HG03045 (cell line): Measurements from ENCODE around the gene NCLN.
"Not testable (repeated sequence)": the region's sequence is repeated elsewhere in the genome, so short reads cannot be mapped to it uniquely, and the experiment has no call there.

Source experiments
- ATAC-seq: cut with Tn5 transposase; IDR thresholded peaks from one replicate; pipeline ENCODE4 v1.9.1; 2021; ENCODE audit warnings: mild to moderate bottlenecking, moderate library complexity; ENCODE audit not compliant: unreplicated experiment

Gene NCLN

GRCh38 chr19:3185461-3186159 is at the start of gene NCLN:
Gene NCLN (plus strand): TSS chr19:3185930. CDS start chr19:3186031, 101 bp downstream.
- ATAC-seq, result peak; percentile 73

- ATAC-seq, result no peak
Measured at GRCh38 chr19:3135961-3136683, 49.6 kb upstream of the NCLN start, which contains the start of gene GNA15. Gene GNA15 (plus strand): TSS chr19:3136033. CDS start chr19:3136451, 418 bp downstream.

GRCh38 chr19:3136684-3137055 is 49.1 kb upstream of the NCLN start:
- no peak for ATAC-seq

- ATAC-seq, result no peak
Measured at GRCh38 chr19:3137119-3137518, 48.6 kb upstream of the NCLN start.

- ATAC-seq, result no peak
Measured at GRCh38 chr19:3138268-3138667, 47.5 kb upstream of the NCLN start.

- no peak for ATAC-seq
Measured at GRCh38 chr19:3140667-3141038, 45.1 kb upstream of the NCLN start.

- no peak for ATAC-seq
Measured at GRCh38 chr19:3142292-3142670, 43.4 kb upstream of the NCLN start.

GRCh38 chr19:3142781-3143337 is 42.9 kb upstream of the NCLN start:
- ATAC-seq, result no peak

GRCh38 chr19:3145909-3146676 is 39.6 kb upstream of the NCLN start:
- no peak for ATAC-seq

- no peak for ATAC-seq
Measured at GRCh38 chr19:3146677-3147100, 39.0 kb upstream of the NCLN start.

- no peak for ATAC-seq
Measured at GRCh38 chr19:3148503-3148902, 37.2 kb upstream of the NCLN start.

GRCh38 chr19:3149089-3149488 is 36.6 kb upstream of the NCLN start:
- no peak for ATAC-seq

GRCh38 chr19:3149526-3150505 is 35.9 kb upstream of the NCLN start:
- ATAC-seq, result no peak

GRCh38 chr19:3150739-3151329 is 34.9 kb upstream of the NCLN start:
- ATAC-seq, result no peak

- no peak for ATAC-seq
Measured at GRCh38 chr19:3151563-3152418, 33.9 kb upstream of the NCLN start.

GRCh38 chr19:3152419-3152780 is 33.3 kb upstream of the NCLN start:
- no peak for ATAC-seq

GRCh38 chr19:3153286-3154230 is 32.2 kb upstream of the NCLN start:
- ATAC-seq, result no peak

GRCh38 chr19:3154447-3154846 is 31.3 kb upstream of the NCLN start:
- ATAC-seq, result not testable (repeated sequence)
